Fibroblast of skin of back (primary cell): ENCODE results near the gene MSI2.

Source experiments
- DNase-seq: peaks from one replicate; pipeline ENCODE4 v3.0.0-alpha.2; 2013

Gene MSI2

DNA sequence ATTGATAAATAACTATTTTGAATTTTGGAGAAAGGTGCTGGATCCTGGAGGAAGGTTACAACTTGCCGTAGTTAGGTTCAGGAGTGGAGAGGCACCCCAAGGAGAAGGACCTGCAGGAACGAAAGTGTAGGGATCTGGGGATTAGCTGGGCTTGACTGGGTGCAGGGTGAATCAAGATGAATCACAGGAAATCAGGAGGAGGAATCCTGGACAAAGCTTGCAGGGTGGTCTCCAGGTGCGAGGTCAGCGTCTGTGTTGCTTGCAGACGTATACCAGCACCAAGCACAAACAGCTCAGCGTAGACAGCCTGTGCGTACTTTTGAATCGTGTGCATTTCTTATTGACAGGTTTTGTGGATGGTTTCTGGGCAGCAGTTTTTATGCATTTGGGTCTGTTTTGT, 144.3 kb downstream of the MSI2 start:
- no peak for DNase-seq

DNA sequence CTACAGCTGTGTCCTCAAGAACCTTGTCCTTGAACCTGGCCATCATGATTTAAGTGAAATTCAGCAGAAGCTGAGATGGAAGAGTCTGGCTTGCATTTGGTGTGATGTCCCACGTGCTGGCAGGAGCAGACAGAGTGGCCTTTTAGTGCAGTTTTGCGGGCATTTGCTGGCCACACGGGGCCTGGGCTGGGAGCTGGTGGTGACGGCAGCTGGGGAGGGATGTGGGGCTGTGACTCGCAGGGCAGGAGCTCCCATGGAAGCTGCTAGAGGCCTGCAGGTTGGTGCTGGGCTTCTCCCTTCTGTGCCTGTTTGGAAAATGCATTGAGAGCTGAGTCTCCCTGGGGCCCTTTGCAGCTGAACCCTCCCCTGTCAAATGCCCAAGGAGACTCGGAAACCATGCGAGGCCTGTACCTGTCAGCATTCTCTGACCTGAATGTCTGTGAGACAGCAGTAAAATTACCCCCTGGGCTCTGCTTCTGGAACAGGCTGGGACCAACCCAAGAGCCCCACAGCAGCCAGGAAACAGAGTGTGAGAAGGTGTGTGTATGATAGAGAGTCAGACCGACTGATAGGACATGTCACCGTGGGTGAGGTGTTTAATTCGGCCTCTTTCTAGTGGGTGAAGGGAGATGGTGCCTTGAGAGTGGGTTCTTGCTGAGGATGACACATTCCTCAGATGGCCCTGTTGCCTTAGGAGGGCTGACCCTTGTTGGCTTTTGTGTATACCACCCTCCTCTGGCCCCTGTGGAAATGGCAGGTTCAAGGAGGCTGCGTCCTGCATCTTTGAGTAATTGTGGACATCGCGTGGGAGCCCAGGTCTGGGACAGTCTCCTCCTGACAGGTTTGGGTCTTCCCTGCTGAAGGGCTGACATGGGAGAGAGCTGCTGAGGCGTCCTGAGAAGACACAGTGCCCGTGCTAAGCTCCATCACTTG, 145.5 kb downstream of the MSI2 start:
- DNase-seq = no peak

DNA sequence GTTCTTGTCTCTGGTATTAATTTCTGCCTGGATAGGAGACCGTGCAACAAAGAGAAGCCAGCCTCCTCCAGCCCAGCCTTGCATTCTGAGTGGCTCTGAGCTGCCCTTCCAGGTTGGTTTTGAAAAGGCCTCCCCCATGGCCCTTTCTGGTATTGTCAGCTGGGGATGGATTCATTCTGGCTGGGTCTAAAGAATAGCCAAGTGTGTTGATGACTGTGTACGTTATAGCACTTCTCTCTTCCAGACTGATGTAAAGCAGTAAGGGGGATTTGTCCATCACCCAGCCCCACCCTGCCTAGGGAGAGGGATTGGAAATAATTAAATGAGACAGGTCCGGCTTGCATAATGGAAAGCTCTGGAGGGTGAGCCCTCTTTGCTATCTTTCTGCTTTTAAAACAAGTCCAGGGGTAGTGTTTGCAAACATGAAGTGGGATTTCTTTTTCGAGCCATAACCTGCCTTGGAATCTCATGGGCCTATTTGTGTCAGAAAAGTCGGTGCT, 146.4 kb downstream of the MSI2 start:
- no peak for DNase-seq

DNA sequence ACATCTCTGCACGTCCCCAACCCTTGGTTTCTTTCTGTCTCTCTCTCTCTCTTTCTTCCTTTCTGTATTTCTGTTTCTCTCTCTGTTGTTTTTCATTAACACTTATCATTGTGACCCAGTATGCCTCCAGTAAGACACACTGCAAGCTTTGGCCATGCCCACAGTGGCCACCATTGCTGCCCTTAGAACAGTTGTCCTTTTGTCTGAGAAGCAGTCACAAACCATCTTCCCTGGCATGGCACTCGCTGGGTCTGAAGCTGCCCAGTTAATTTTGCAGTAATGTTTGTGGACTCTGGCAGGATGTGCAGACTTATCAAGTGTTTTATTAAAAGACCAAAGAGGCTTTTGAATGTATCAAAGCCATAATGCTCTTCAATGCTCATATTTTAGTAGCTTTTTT, 146.9 kb downstream of the MSI2 start:
- DNase-seq = no peak

DNA sequence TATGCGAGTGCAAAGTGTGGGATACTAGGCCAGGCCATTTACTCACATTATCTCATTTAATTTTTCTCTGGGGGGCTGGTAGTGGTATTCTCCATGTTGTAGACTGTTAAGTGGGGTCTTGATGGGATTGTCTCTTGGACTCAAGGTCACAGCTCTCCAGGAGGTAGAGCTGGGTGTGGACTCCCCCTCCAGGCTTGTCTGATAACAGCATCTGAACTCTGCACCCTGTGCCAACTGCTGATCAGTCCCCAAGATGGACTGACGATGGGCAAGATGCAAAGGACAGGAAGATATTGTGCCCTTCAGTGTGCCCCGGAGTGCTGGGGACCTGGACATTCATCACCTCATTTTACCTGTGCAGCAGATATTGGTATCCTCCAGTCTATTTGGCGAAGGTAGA, 147.8 kb downstream of the MSI2 start:
- no peak for DNase-seq

DNA sequence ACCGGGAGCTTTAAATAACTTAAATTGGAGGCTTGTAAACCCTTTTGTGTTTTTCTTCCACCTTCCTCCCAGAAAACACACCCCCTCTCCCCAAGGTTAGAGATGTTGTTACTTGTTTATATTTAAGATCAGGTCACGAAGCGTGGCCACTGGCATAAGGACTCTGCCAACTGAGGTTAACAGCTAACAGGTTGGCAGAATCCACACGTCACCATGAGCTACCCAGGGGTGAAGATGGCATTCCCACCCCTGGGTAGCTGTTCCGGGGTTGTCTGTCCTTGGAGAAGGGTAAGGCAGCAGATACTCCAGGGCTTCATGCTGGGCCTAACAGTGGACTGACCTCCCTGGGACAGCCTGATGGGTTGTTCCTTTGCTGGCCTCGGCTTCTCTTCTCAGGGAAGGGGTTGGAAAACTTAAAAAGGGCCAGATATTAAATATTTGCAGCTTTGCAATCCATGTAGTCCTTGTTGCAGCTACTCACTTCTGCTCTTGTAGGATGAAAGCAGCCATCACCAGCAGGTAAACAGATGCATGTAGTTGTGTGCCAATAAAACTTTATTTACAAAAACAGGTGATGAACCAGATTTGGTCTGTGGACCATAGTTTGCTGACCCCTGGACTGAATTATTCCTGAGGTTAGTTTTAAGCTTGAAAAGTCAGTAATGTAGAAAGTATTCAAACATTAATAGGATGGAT, 148.6 kb downstream of the MSI2 start:
- no peak for DNase-seq

DNA sequence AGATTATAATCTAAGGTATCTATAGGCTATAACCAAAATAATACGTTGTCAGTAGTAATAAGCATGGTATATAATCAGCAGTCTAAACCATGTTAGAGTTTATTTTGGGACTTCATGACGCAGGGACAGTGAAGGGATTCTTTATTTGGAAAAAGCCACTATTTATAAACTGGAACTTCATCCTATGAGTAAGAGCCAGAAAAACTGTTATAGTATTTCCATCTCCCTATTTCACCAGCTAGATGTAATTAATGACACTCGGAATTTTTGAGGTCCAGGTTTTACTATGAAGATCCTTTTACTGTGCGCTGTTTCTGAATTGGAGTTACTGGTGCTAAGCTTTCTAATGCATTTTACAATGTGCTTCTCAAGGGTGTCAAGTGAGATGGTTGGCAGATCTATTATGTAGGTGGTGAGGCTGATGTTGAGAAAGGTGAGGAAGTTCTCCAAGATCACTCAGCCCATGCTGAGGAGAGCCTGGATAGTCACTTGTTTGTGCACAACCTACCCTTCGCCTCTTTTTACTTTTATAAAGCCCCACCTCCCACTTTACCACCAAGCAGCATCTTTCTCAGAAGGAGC, 149.3 kb downstream of the MSI2 start:
- DNase-seq = no peak

DNA sequence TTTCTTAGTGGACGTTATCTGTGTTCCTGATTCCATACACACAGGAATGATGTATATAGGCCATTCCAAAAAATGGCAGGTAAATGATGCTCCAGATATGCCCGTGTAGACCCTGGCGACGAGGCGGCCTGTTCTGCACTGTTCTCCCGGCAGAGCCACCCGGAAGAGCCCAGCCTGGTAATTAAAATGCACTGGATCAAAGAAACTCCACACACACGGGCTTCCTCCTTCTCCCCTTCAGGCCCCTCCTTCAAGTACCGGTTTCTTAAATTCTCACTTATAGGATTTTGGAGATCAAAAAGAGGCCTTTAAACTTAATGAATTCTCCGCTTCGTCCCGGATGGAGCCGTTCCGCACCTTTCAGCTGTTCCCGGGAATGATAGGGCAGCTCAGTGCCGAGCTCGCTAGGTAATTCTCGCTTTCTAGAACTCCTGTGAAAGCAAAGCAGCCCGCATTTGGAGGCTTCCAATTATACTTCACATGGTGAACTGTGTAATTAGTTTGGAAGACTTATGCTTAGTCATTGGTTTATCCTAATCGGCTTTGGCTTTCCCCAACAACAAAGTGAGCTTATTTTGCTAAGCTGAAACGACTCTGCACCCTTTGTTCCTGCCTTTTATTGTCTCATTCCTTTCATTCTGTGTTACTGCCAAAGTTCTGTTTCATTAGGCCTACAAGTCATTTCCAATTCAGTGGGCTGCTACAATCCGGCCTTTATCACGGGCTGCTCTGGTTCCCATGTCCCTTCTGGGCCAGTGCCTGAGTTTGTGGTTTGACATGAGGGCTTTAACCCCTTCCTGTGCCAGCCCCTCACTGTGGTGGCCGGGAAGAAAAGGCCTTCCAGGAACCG, 150.0 kb downstream of the MSI2 start:
- DNase-seq = no peak

DNA sequence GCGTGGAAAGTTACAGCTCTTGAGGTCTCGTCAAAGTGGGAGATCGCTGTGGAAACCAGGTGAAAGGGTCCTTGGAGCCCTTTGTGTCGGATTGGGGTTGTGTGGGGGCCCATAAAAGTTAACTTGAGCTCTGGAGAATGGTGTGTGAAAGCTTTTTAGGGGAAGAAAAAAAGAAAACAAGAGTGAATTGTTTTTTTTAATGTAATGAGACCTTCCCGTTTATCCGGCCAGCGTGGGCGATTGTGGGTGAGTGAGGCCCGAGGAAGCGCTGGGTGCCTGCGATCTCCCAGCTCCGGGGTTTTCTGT, 150.6 kb downstream of the MSI2 start:
- no peak for DNase-seq

DNA sequence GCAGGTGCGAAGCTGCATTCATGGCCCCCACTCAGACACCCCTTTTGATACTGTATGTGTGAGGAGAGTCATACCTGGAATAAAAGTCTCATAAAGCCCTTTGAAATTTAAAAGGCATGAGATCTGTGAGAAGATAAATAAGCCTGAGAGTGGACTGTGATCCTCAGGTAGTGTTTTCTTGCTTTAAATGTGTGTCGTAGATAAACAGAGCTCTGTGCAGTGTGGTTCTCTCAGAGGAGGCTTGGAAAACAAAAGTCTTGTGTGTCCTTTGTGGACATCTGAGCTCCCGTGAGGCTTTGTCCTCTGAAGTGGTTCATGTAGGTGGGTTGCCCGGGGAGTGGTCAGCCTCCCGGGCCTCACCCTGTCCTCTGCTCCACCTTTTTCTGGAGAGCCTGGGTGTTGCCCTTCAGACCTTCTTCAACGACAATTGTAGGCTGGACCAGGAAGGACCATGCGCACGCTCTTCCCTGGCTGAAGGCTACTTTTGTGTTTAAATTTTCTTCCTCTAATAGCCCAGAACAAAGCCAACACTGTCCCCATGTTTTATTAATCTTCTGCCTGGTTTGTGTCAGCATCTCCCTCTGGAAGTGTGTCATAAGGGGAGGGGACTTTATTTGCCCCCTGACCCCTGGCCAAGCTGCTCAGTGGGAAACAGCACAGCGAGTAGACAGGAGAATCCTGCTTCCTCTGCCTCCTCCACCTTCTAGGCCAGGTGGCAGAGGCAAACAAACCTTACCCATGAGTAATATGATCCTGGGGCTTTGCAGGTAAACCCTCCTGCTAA, 151.2 kb downstream of the MSI2 start:
- no peak for DNase-seq

DNA sequence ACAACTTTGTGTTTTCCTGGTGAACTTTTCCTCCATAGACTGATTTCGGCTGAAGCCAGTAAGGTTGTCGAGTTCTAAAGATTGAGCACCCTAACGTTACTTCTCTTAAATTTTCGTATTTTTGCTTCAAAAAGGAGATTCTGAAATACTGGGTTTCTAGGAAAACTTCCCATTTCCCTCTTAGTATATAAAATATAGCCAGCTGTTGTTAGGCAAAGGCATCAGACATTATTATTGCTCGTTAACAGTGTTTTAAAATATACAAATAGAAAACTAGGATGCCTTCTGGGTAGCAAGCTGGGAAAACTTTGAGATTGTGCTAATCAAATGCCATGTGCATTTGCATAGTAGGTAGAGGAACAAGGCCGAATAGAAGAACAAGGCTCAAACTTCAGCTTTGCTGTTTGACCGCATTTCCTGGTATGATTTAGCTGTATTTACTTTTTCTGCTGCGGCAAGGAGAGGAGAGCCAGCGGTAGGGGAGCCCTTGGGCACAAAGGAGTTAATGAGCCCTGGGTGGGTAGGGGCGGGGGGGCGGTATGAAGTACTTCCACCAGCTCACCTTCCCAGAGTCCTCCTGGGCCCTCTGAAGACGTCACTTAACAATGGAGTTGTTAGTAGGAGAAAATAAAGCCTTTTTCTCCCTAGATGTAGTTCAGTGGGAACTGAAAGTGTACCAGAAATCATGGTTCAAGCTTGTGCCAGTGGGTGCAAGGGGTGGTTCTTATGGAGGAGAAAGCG, 151.9 kb downstream of the MSI2 start:
- no peak for DNase-seq

DNA sequence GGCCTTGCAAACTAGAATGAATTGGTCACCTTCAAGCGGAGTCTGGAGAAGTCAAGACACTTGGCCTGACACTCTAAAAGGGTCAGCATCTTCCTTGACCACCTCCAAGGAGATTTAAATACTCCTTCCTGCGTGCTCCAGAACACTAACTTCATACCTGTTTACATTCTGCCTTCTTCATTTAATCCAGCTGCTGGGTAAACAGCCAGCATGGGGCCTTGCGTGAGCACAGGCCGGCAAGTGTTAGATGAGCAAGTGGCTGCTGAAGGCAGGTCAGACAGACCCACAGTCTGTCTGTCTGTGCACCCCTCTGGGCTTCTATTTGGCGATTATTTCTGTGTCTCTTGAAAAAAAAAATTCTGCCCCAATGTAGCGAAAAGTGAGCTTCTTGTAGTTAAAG, 153.8 kb downstream of the MSI2 start:
- DNase-seq = no peak

DNA sequence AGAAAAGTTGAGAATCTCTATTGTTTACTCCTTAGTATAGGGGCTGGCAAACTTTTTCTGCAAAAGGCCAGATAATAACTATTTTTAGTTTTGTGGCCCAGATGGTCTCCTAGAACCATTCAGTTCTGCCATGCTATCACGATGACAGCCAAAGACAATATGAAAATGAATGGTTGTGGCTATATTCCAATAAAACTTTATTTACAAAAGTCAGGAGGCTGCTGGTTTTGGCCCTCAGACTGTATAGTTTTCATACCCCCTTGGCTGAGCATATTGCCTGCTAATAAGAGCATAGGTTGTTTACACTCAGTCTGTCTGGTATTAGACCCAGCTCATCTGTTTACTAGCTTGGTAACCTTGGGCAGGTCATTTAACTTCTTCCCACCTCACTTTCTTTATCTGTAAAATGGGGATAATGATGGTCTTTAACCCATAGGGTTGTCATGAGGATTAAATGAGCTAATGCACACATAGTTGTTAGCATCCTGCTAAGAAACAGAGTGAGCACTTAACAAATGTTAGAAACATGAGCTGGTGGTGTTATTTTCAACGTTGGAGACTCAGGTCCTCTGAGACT, 156.3 kb downstream of the MSI2 start:
- DNase-seq = no peak

DNA sequence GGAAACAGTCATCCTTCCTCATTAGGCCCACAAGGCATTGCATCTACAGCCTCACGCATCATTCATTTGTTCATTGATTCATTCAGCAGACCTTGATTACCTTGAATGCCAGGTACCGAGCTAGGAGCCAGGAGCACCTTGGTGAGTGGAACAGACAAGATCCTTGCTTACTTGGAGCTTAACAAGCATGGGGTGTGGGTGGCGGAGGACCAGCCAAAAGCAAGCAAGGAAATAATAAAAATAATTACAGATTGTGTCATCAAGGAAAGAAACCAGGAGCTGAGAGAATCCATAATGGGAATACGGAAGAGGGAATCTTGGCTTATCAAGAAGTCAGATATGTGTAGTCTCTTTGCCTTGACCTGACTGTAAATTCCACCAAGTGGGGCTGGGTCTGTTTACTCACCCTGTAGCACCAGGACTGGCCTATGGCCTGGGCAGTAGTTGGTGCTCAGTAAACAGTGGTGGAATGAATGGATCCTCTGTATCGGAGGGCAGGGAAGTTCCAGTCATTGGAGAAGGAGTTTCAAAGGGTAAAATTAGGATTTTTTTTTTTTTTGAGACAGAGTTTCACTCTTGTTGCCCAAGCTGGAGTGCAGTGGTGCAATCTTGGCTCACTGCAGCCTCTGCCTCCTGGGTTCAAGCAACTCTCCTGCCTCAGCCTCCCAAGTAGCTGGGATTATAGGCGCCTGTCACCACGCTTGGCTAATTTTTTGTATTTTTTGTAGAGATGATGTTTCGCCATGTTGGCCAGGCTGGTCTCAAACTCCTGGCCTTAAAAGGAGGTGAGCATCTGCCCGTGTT, 157.7 kb downstream of the MSI2 start:
- no peak for DNase-seq

DNA sequence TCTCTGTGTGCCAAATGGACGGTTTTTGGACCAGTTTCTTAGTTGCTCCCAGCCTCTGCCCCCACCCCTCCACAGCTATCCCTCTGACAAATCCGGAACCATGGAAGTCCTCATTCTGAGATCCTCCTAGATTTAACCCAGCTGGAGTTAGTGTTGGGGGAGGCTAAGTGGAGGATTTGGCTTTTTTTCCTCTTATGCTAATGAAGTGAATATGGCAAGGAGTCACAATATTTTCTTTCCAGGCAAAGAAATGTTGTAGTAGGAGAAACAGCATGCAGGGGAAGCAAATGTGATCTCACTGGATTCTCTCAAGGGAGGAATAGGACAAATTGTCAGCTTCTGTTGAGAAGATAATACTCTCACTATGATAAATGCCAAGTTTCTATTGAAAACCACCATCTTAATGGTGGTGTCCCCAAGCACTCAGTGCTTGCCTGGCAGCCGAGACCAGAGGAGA, 159.5 kb downstream of the MSI2 start:
- DNase-seq = no peak

DNA sequence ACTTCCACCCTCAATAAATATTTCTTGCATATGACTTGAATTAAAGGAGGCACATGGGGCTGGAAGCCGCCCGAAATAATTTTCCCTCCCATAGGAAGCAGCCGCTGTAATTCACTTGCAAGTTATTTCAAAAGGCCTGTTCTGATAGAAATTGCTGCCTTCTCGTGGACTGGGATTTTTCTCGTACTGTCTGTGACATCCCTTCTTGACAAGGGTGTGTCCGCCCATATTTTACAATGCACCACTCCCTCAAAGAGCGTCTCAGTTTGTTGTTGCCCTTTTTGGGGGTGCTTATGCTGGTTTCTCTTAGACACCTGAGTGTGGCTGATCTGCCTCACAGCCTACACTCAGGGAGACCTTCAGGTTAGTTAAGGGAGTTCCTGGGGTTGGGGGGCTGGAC, 160.0 kb downstream of the MSI2 start:
- DNase-seq = no peak

DNA sequence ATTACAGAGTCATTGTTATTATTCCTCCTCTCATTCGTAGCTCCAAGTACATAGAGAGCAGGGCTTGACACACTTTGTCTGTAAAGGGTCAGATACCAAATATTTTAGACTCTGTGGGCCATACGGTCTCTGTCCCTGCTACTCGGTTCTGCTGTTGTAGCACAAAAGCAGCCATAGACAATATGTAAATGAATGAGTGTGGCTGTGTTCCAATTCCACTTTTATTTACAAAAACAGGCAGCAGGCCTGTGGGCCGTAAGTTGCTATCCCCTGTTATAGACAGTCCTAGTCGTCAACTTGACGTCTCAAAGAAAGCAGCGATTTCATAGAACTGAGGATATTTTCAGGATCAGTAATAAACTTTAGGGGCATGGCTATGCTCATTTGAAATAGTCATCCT, 161.6 kb downstream of the MSI2 start:
- no peak for DNase-seq

DNA sequence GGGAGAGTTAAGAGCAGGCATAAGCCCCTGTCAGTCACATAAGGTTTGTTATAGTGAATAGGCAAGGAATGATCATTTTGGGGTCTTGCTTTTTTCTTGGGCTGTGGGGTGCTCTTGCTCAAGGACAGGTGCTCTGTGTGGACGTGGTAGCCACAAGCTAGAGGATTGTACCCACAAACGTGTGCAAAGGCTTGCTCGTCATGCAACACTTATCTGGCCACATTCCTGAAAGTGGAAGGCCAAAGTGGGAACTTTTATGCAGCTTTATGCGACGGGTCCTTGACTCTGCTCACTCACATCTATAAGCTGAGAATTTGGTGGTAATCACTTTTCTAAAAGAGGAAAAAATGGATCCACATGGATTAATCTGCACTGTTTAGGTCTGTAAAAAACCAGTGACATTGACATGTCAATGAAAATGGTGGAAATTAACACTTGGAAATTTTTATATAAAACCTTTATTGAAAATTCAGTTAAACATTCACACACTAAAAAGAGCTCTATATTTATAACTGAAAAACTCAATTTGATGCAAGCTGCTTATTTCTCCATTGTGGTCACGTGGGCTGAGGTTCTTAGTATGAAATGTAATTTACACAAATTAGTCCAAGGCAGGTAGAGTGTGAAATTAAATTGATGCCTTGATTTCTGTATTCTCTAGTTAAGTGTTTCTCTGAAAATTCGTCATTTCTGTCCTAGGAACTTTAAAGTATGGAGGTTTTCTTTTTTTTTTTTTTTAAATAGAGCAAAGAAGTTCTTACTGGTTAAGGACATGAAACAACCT, 162.3 kb downstream of the MSI2 start:
- no peak for DNase-seq

DNA sequence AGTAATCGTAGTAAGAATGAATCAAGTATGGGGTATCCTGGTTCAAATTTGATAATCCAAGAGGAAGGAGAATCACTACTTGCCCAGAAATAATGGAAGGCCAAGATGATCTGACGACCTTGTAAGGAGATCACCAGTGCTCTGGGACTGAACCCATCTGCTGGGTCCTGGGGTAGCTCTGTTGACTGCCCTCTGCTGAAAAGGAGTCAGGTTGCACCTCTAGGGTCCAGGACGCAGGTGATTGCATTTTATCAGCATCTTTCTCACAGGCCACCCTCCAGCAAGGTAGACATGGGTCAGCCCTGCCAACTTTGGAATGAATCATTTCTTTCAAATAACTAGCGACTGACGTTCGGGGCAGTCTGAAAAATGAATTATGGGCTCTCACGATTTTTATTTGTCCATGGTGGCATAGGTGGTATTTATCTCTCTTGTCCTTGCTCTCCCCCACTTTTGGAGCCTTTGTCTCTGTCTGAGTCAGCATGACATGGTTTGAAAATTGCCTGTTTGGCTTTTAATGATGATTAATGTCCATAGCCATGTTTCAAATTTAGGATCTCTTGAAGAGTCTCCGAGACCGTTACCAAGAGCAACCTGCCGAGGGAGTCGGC, 163.7 kb downstream of the MSI2 start:
- DNase-seq = no peak
